Central memory CD8-positive, alpha-beta T cell (primary cell): ENCODE data around the gene PDS5B.
A peak's percentile ranks its signal among the peaks of the same experiment; 100 is the strongest.
"Not testable (repeated sequence)": the region's sequence is repeated elsewhere in the genome, so short reads cannot be mapped to it uniquely, and the experiment has no call there.

Experiments used
- ATAC-seq: fragments of 150-1000 bp; cut with Tn5 transposase; replicated peaks from 2 replicates; pipeline ENCODE4 v1.10.0; 2022; ENCODE audit warnings: mild to moderate bottlenecking, moderate FRiP score, moderate number of reproducible peaks; ENCODE audit not compliant: poor library complexity, severe bottlenecking; ENCODE audit errors: extremely low read depth
- DNase-seq, 2 donors: peaks; one replicate each; pipeline ENCODE4 v3.0.0; 2021; ENCODE audit warnings: low spot score in 2 of 2
- H3K27ac Mint-ChIP-seq: one replicate; pipeline ENCODE4 v1.8.0; 2022; ENCODE audit warnings: low read depth, mild to moderate bottlenecking, moderate library complexity, mixed read lengths
- H3K27me3 Mint-ChIP-seq: one replicate; pipeline ENCODE4 v1.8.0; 2022; ENCODE audit warnings: mixed read lengths
- H3K36me3 Mint-ChIP-seq: one replicate; pipeline ENCODE4 v1.8.0; 2022; ENCODE audit warnings: mild to moderate bottlenecking, moderate library complexity, mixed read lengths; ENCODE audit not compliant: insufficient read depth
- H3K4me1 Mint-ChIP-seq: one replicate; pipeline ENCODE4 v1.8.0; 2022; ENCODE audit warnings: mixed read lengths
- H3K4me3 Mint-ChIP-seq: one replicate; pipeline ENCODE4 v1.8.0; 2022; ENCODE audit warnings: mild to moderate bottlenecking, moderate library complexity, mixed read lengths
- H3K9me3 Mint-ChIP-seq: one replicate; pipeline ENCODE4 v1.8.0; 2022; ENCODE audit warnings: mixed read lengths

The PDS5B gene, protein sequence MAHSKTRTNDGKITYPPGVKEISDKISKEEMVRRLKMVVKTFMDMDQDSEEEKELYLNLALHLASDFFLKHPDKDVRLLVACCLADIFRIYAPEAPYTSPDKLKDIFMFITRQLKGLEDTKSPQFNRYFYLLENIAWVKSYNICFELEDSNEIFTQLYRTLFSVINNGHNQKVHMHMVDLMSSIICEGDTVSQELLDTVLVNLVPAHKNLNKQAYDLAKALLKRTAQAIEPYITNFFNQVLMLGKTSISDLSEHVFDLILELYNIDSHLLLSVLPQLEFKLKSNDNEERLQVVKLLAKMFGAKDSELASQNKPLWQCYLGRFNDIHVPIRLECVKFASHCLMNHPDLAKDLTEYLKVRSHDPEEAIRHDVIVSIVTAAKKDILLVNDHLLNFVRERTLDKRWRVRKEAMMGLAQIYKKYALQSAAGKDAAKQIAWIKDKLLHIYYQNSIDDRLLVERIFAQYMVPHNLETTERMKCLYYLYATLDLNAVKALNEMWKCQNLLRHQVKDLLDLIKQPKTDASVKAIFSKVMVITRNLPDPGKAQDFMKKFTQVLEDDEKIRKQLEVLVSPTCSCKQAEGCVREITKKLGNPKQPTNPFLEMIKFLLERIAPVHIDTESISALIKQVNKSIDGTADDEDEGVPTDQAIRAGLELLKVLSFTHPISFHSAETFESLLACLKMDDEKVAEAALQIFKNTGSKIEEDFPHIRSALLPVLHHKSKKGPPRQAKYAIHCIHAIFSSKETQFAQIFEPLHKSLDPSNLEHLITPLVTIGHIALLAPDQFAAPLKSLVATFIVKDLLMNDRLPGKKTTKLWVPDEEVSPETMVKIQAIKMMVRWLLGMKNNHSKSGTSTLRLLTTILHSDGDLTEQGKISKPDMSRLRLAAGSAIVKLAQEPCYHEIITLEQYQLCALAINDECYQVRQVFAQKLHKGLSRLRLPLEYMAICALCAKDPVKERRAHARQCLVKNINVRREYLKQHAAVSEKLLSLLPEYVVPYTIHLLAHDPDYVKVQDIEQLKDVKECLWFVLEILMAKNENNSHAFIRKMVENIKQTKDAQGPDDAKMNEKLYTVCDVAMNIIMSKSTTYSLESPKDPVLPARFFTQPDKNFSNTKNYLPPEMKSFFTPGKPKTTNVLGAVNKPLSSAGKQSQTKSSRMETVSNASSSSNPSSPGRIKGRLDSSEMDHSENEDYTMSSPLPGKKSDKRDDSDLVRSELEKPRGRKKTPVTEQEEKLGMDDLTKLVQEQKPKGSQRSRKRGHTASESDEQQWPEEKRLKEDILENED (N-terminal part only)

DNA sequence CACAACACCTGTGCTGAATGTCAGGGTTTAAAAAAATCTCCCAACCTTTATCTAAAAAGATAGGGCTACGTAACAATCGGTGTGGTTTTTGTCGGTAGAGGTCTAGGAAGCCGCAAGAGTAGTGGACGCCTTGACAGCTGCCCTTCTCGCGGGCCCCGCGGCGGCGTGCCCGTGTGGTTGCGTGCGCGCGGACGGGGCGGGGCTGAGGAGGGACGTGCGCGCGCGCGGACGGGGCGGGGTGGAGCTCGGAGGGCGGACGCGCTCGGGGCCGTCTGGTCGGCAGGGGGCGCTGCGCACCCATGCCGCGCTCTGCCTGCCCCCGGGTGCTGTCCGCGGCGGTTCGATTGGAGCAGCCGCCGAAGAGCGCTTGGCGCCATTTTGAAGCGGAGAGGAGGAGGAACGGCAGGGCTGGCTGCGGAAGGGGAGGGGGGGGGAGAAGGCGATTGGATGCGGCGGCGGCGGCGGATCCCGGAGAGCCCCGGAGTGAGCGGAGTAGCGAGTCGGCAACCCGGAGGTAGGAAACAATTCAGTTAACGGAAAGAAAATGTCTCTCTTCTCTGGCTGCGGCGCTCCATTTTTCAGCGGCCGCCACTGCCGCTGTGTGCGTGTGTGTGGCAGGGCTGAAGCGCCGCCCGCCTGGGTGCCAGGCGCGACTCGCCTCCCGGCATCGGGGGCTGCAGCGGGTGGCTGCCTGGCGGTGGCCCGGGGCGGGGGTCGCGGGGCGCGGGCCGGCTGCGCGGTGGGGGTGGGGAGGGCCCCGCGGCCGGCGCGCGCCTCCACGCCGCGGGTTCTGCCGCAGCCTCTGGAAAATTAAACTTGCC is at the start of gene PDS5B:
PDS5B (plus strand) TSS at position 373 of the 821 bp plus-strand sequence. CDS start 62,321 bp downstream, outside the sequence.
- Mint-ChIP-seq H3K9me3 (no peaks in the 10 kb centered on the region), H3K27ac (peak within 1 kb of the TSS; percentile 91), H3K36me3 (peaks cover 13% of the 10 kb centered on the region), H3K4me1 (peaks cover 31% of the 10 kb centered on the region), H3K27me3 (no peaks in the 10 kb centered on the region), H3K4me3 (peak within 1 kb of the TSS; percentile 94)
- peak; percentile 93 for ATAC-seq
- peak; percentile 90 to 92 for DNase-seq

DNA sequence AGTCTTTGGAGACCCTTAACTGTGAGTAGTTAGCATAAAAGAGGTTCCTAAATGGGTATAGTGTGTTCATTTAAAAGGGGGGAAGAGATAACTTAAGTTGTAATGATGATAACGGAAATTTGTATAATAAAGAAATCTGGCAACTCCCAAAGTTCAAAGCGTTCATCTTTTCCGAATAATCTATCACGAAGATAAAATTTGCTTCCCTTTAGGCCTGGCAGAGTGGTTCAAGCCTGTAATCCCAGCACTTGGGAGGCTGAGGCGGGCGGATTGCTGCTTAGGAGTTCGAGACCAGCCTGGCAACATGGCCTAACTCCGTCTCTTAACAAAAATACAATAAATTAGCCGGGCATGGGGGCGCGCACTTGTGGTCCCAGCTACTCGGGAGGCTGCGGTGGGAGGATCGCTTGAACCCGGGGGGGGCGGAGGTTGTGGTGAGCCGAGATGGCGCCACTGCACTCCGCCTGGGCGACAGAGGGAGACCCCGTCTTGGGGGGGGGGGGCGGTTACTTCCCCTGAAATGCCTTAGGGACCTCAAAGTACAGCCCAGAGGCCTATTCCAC is 48.6 kb upstream of the PDS5B start:
- peak in 1 of 2 donors; percentile 13 for DNase-seq
- Mint-ChIP-seq H3K27me3 (peaks cover 6% of the 10 kb centered on the region), H3K4me1 (peaks cover 43% of the 10 kb centered on the region), H3K9me3 (no peaks in the 10 kb centered on the region), H3K27ac (peak overlapping the region; percentile 96), H3K4me3 (peak overlapping the region; percentile 99), H3K36me3 (peaks cover 35% of the 10 kb centered on the region)
- no peak for ATAC-seq

DNA sequence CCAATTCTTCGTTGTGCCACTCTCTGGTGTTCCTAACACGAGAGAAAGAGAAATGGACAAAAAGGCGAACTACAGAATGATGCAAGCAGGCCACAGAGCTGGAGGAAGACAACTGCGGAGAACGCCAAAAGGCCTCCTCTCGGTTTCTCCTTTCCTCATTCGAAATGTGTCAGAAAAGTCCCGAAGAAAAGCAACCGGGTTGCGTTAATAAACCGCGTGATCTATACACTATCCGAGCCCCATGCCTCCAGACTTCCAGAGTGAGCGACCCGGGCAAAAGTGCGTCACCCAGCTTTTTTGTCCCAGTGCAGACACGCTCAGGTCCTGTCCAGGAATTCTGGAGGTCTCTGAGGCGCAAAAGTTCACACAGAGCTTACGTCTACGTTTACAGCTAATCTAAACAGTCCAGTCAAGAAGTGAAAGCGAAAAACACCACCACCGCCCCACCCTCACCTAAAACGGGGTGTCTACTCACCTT is 48.1 kb upstream of the PDS5B start:
- Mint-ChIP-seq H3K27me3 (peaks cover 6% of the 10 kb centered on the region), H3K4me3 (peak overlapping the region; percentile 99), H3K9me3 (no peaks in the 10 kb centered on the region), H3K36me3 (peaks cover 34% of the 10 kb centered on the region), H3K27ac (peak overlapping the region; percentile 96), H3K4me1 (peaks cover 38% of the 10 kb centered on the region)
- ATAC-seq: peak; percentile 87
- DNase-seq: no peak

DNA sequence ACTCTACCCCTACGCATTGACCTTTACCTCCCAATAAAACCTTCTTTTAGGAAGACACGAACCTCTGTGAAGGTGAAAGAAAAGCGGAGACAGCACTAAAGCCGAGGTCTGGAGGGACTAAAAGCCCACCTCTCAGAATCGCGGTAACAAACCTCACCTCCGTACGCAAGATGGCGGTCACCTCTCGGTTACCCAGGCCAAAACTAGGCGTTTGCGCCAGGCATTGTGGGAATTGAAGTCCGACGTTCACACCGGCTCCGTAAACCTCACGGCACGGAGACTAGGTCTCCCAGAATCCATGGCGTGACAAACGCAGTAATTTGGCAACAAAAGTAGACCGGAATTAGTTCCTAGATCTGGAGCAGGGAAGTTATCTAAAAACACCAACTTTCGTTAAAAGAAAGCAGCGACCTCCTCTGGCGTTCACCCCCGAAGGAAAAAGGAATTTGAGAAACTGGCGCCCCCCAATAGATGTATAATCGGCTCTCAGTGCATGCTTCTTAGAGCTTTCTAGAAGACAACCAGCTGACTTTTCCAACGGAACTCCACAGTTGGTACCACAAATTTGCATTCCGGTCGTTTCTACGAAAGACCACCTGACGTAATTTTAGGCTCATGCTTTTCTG is 47.5 kb upstream of the PDS5B start, which contains the start of gene N4BP2L2:
N4BP2L2 (minus strand) TSS at position 175 of the 626 bp plus-strand sequence. CDS start 1,768 bp downstream, outside the sequence.
- Mint-ChIP-seq H3K27ac (peak within 1 kb of the TSS; percentile 96), H3K4me3 (peak within 1 kb of the TSS; percentile 99), H3K9me3 (no peaks in the 10 kb centered on the region), H3K4me1 (peaks cover 33% of the 10 kb centered on the region), H3K36me3 (peaks cover 31% of the 10 kb centered on the region), H3K27me3 (peaks cover 6% of the 10 kb centered on the region)
- peak; percentile 97 for ATAC-seq
- DNase-seq: peak; percentile 81 to 86

DNA sequence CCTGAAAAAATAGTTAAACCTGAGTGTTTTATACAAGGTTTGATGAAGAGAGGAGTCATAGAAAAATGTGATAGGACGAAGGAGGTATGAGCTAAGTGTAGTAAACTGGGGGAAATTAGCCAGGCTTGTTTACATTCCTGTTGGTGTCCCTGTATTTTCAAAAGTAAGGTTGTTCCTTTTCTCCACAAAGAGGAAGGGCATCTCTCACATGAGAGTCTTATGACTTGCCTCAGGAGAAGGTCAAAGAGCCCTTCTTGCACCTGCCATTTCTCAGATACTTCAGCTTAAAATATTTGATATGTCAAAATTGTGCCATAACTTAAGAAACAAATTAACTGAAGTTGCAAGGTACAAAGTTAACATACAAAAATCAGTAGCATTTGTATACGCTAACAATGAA is 44.0 kb upstream of the PDS5B start:
- Mint-ChIP-seq H3K4me3 (no peak overlapping the region), H3K36me3 (peaks cover 13% of the 10 kb centered on the region), H3K27me3 (peaks cover 17% of the 10 kb centered on the region), H3K9me3 (no peaks in the 10 kb centered on the region), H3K4me1 (peaks cover 4% of the 10 kb centered on the region), H3K27ac (no peak overlapping the region)
- ATAC-seq (no peak), DNase-seq (no peak)

DNA sequence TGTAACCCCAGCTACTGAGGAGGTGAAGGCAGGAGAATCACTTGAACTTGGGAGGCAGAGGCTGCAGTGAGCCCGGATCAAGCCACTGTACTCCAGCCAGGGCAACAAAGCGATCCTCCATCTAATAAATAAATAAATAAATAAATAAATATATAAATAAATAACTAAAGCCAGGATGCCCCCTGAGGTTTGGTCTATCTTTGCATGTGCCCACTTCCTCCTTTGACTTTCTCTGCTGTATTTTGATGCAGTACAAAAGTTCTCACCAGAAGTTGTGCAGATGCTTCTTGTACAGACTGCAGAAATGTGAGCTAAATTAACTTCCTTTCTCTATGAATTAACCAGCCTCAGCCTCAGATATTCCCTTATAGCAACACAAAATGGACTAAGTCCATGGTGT is 41.2 kb upstream of the PDS5B start:
- no peak for ATAC-seq
- H3K4me3 Mint-ChIP-seq: no peak overlapping the region
- peaks cover 17% of the 10 kb centered on the region for H3K27me3 Mint-ChIP-seq
- H3K9me3 Mint-ChIP-seq: no peaks in the 10 kb centered on the region
- no peak overlapping the region for H3K27ac Mint-ChIP-seq
- no peaks in the 10 kb centered on the region for H3K36me3 Mint-ChIP-seq
- H3K4me1 Mint-ChIP-seq: no peaks in the 10 kb centered on the region
- no peak for DNase-seq

DNA sequence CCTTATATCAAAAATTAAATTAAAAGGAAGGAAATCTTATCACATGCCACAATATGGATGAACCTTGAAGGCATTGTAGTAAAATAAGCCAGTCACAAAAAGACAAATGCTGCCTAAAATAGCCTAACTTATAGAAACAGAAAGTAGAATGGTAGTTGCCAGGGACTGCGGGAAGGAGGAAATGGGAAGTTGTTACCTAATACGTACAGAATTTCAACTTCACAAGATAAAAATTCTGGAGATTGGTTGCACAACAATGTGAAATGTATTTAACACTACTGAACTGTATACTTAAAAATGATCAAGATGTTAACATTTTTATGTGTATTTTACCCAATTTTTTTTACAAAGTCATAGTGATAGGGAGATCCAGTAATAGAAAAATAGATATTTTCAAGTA is 37.4 kb upstream of the PDS5B start:
- no peak for ATAC-seq
- H3K4me3 Mint-ChIP-seq: no peak overlapping the region
- peaks cover 21% of the 10 kb centered on the region for H3K27me3 Mint-ChIP-seq
- H3K36me3 Mint-ChIP-seq: no peaks in the 10 kb centered on the region
- no peaks in the 10 kb centered on the region for H3K4me1 Mint-ChIP-seq
- DNase-seq: no peak
- H3K27ac Mint-ChIP-seq: no peak overlapping the region
- no peaks in the 10 kb centered on the region for H3K9me3 Mint-ChIP-seq

DNA sequence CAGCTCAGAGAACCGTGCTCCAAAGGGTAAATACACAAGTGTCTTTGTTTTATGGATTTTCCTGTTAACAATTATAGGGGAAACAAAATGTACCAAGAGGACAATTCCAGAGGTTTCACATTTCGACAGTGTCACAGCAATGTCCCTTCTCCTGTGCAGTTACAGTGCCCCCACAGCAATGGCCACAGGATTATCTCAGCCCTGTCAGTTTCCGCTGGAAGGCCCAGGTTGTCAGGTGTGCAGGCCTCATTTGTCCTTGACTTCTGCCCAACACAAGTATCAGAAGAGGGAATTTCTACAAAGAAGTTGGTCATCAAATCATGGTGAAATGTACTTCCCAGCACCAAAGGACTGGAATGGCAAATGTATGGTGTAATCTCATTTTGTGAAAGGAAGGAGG is 36.5 kb upstream of the PDS5B start:
- Mint-ChIP-seq H3K27me3 (peaks cover 21% of the 10 kb centered on the region), H3K9me3 (no peaks in the 10 kb centered on the region), H3K4me3 (no peak overlapping the region), H3K36me3 (no peaks in the 10 kb centered on the region), H3K27ac (no peak overlapping the region), H3K4me1 (no peaks in the 10 kb centered on the region)
- ATAC-seq (no peak), DNase-seq (no peak)

DNA sequence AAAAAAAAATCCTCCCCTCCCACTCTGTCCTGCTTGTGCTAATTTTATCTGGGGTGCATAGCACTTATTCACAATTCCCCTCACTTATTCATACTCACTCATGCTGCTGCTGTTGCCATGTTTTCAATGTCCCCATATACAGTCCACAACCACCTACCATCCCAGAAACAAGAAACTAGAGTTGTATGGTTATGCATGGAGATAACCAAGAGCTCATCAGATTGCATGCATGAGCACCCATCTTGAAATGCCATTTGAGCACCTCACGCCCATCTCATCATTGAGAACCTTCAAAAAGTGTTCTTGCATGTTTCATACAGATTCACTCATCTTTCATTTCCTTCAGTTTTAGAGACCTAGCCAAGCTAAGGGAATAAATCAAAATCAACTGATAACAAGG is 32.5 kb upstream of the PDS5B start:
- ATAC-seq (no peak), DNase-seq (no peak)
- Mint-ChIP-seq H3K4me1 (no peaks in the 10 kb centered on the region), H3K9me3 (no peaks in the 10 kb centered on the region), H3K27ac (no peak overlapping the region), H3K36me3 (no peaks in the 10 kb centered on the region), H3K4me3 (no peak overlapping the region), H3K27me3 (peaks cover 10% of the 10 kb centered on the region)

DNA sequence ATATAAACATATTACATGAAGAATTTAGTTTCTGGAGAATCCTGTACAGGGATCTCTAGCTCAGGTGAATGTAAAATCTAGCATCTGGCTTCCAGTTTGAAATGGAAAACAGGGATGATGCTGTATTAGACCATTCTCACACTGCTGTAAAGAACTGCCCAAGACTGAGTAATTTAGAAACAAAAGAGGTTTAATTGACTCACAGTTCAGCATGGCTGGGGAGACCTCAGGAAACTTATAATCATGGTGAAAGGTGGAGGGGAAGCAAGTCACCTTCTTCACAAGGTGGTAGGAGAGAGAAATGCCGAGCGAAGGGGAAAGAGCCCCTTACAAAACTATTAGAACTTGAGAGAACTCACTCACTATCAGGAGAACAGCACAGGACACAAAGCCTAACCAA is 30.6 kb upstream of the PDS5B start:
- Mint-ChIP-seq H3K4me1 (no peaks in the 10 kb centered on the region), H3K27me3 (peaks cover 10% of the 10 kb centered on the region), H3K9me3 (no peaks in the 10 kb centered on the region), H3K4me3 (no peak overlapping the region), H3K27ac (no peak overlapping the region), H3K36me3 (no peaks in the 10 kb centered on the region)
- DNase-seq (no peak), ATAC-seq (no peak)

DNA sequence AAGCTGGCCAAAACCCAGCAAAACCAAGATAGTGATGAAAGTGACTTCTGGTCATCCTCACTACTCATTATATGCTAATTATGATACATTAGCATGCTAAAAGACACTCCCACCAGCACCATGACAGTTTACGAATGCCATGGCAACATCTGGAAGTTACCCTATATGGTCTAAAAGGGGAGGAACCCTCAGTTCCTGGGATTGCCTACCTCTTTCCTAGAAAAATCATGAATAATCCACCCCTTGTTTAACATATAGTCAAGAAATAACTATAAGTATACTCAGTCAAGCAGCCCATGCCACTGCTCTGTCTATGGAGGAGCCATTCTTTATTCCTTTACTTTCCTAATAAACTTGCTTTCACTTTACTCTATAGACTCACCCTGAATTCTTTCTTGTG is 25.4 kb upstream of the PDS5B start:
- ATAC-seq, H3K27ac Mint-ChIP-seq, DNase-seq, H3K27me3 Mint-ChIP-seq, H3K9me3 Mint-ChIP-seq, H3K4me1 Mint-ChIP-seq, H3K4me3 Mint-ChIP-seq, H3K36me3 Mint-ChIP-seq: not testable (repeated sequence)
